HEK293T (cell line): Measurements from ENCODE around the gene ACOXL.

Source experiments
- CTCF ChIA-PET: fragments of 350-600 bp; formaldehyde crosslinking; extraction: SDS; loops from one replicate; lab custom pipeline; 2021; ENCODE audit warnings: antibody characterized with exemption, inconsistent platforms; lab: Yijun Ruan, JAX
- POLR2A ChIA-PET: fragments of 350-600 bp; formaldehyde crosslinking; extraction: SDS; loops from one replicate; lab custom pipeline; 2020; ENCODE audit warnings: antibody characterized with exemption, inconsistent platforms; lab: Yijun Ruan, JAX
- DNase-seq: peaks from one replicate; pipeline ENCODE4 v3.0.0; 2012; ENCODE audit warnings: mixed read lengths; ENCODE audit errors: extremely low spot score
- ARNT ChIP-seq: fragments of 450-650 bp; IDR thresholded peaks from 2 replicates; pipeline ENCODE4 v1.6.1; 2017; ENCODE audit warnings: mild to moderate bottlenecking
- BHLHE40 ChIP-seq: fragments of 450-650 bp; IDR thresholded peaks from 2 replicates; pipeline ENCODE4 v1.6.1; 2016; ENCODE audit warnings: mild to moderate bottlenecking, moderate library complexity, borderline replicate concordance
- CTBP1 ChIP-seq: fragments of 450-650 bp; IDR thresholded peaks from 2 replicates; pipeline ENCODE4 v1.6.1; 2016; ENCODE audit warnings: borderline replicate concordance
- ELF4 ChIP-seq: fragments of 450-650 bp; IDR thresholded peaks from 2 replicates; pipeline ENCODE4 v1.6.1; 2017; ENCODE audit warnings: antibody characterized with exemption
- FOXA1 ChIP-seq: fragments of 450-650 bp; IDR thresholded peaks from 2 replicates; pipeline ENCODE4 v1.6.1; 2016; ENCODE audit warnings: mild to moderate bottlenecking
- FOXK2 ChIP-seq: fragments of 450-650 bp; IDR thresholded peaks from 2 replicates; pipeline ENCODE4 v1.6.1; 2016; ENCODE audit warnings: mild to moderate bottlenecking
- FOXM1 ChIP-seq: fragments of 450-650 bp; IDR thresholded peaks from 2 replicates; pipeline ENCODE4 v1.6.1; 2017; ENCODE audit warnings: mild to moderate bottlenecking, borderline replicate concordance
- HDGF ChIP-seq: fragments of 450-650 bp; IDR thresholded peaks from 2 replicates; pipeline ENCODE4 v1.6.1; 2017; ENCODE audit warnings: antibody characterized with exemption, borderline replicate concordance
- L3MBTL2 ChIP-seq: fragments of 450-650 bp; conservative IDR thresholded peaks from 2 replicates; pipeline ENCODE4 v1.6.1; 2016; ENCODE audit warnings: mild to moderate bottlenecking
- LEF1 ChIP-seq: fragments of 450-650 bp; IDR thresholded peaks from 2 replicates; pipeline ENCODE4 v1.6.1; 2017; ENCODE audit warnings: mild to moderate bottlenecking, borderline replicate concordance
- NFRKB ChIP-seq: fragments of 450-650 bp; IDR thresholded peaks from 2 replicates; pipeline ENCODE4 v1.6.1; 2016; ENCODE audit warnings: mild to moderate bottlenecking, moderate library complexity
- SP1 ChIP-seq: fragments of 450-650 bp; IDR thresholded peaks from 2 replicates; pipeline ENCODE4 v1.6.1; 2017
- SUZ12 ChIP-seq: fragments of 450-650 bp; IDR thresholded peaks from 2 replicates; pipeline ENCODE4 v1.6.1; 2016; ENCODE audit warnings: mild to moderate bottlenecking
- TARDBP ChIP-seq: fragments of 450-650 bp; IDR thresholded peaks from 2 replicates; pipeline ENCODE4 v1.6.1; 2016
- ZNF384 ChIP-seq: fragments of 450-650 bp; IDR thresholded peaks from 2 replicates; pipeline ENCODE4 v1.6.1; 2016
- TF ChIP-seq, protein P1 (sequence below): fragments of 450-650 bp; IDR thresholded peaks from 2 replicates; pipeline ENCODE4 v1.6.1; 2016

Gene ACOXL

DNA sequence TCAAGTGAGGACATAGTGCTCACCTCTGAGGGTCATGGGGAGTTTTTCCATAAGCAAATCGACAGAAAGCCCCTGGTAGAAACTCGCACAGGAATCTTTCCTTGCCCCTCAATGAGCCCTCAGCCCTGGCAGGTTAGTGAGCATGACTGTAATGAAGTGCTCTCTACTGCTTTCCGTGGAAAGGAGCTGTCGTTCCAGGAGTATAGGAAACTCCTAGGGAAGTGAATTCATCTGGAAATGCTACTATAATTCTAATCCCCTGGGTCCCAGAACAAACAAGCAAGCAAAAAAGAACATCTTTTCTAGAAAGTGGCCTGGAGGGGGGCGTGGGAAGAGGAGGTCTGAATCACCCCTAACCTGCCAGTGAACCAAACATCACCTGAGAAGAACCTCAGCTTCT is 406.5 kb downstream of the ACOXL start:
- POLR2A ChIA-PET, result no interaction called here
- CTCF ChIA-PET, result no interaction called here
- no peak for TF ChIP-seq TARDBP
- DNase-seq, result no peak

DNA sequence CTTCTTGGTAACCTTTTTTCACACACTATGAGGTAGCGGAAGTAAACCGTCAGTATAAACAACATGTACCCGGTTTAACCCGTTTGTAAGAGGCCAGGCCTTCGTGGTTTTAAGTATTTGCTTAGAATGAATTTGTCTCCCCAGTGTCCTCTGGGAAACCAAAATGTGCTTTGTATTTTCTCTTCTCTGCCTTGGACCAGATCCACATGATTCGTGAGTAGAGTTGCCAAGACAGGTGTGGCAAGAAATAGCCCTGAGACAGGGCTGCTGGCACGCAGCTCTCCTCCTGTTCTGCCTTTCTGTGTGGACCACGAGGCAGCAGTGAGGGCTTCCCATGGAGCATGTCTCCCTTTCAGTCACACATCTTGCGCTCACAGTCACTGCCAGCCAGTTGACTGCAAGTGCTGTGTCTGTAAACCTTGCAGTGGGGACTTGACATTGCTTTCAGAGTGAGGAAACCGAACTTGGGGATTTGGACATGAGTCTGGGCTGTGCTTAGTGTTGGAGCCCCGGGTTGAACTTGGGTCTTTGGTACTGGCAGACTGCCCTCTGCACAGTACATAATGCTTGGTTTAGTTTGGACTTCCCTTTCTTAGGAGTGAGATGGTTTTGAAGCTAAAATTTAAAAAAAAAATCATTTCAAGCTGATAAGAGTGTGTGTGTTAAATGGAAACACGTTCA is 407.4 kb downstream of the ACOXL start:
- no peak for DNase-seq
- TF ChIP-seq ARNT, result no peak
- TF ChIP-seq CTBP1, result no peak
- TF ChIP-seq SUZ12, result no peak
- no peak for TF ChIP-seq BHLHE40
- TF ChIP-seq SP1, result no peak
- TF ChIP-seq LEF1, result no peak
- ChIA-PET POLR2A (interaction anchor here (1.1 to 1.6 kb wide), 2 partner anchors 17 to 18 kb away, joined by 3 to 4 read pairs; no protein-coding TSS in a partner anchor), CTCF (no interaction called here)

DNA sequence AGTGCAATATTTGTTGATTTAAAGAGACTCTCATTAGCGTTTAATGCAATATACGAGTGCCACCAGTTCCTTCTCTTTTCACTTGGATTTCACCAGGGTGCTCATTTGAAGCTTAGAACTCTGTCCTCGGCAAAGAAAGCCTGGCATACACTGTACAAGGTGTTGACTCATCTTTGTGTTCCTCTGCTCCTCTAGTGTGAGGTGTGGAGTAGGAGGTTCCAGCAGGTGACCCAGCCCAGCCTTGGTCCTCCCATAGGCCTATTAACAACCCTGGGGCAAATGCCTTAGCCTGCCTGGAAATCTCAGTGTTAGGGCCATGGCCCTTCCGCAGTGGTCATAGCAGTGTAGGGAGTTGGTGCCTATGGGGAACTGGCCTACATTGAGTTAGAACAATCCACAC is 408.4 kb downstream of the ACOXL start:
- no peak for DNase-seq
- POLR2A ChIA-PET, result interaction anchor here (1.1 to 1.6 kb wide), 2 partner anchors 16 to 19 kb away, joined by 3 to 4 read pairs; no protein-coding TSS in a partner anchor
- CTCF ChIA-PET, result no interaction called here
- no peak for TF ChIP-seq LEF1
- TF ChIP-seq TARDBP, result no peak
- TF ChIP-seq ZNF384, result no peak
- no peak for TF ChIP-seq NFRKB
- no peak for TF ChIP-seq BHLHE40
- no peak for TF ChIP-seq ELF4
- TF ChIP-seq SP1, result no peak
- no peak for TF ChIP-seq FOXM1
- TF ChIP-seq, protein P1, sequence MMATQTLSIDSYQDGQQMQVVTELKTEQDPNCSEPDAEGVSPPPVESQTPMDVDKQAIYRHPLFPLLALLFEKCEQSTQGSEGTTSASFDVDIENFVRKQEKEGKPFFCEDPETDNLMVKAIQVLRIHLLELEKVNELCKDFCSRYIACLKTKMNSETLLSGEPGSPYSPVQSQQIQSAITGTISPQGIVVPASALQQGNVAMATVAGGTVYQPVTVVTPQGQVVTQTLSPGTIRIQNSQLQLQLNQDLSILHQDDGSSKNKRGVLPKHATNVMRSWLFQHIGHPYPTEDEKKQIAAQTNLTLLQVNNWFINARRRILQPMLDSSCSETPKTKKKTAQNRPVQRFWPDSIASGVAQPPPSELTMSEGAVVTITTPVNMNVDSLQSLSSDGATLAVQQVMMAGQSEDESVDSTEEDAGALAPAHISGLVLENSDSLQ, result no peak
- no peak for TF ChIP-seq FOXK2
- TF ChIP-seq CTBP1, result no peak
- no peak for TF ChIP-seq SUZ12
- no peak for TF ChIP-seq L3MBTL2
- TF ChIP-seq ARNT, result no peak
- TF ChIP-seq HDGF, result no peak
- TF ChIP-seq FOXA1, result no peak

DNA sequence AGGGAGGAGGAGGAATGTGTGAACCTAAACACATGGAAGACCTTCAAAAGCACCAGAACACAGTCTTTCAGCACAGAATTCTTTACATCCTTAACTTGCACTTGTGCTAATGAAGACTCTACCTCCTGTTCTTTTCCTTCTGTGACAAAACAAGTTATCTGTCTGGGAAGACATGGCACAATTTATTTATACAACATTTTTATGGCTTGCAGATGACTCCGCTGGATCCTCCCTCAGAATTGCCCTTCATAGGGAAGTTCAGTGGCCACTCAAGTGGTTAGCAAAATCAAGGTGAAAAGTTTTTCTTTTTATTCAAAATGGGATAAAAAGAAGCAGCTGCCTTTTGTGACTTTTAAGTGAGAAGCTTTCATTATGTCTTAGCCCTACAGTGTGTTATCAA is 409.7 kb downstream of the ACOXL start:
- POLR2A ChIA-PET, result no interaction called here
- CTCF ChIA-PET, result no interaction called here
- DNase-seq, result no peak
- TF ChIP-seq SUZ12, result no peak
- no peak for TF ChIP-seq TARDBP
- TF ChIP-seq FOXA1, result no peak
- no peak for TF ChIP-seq FOXK2
- no peak for TF ChIP-seq FOXM1
- no peak for TF ChIP-seq L3MBTL2
- TF ChIP-seq, protein P1, result no peak

DNA sequence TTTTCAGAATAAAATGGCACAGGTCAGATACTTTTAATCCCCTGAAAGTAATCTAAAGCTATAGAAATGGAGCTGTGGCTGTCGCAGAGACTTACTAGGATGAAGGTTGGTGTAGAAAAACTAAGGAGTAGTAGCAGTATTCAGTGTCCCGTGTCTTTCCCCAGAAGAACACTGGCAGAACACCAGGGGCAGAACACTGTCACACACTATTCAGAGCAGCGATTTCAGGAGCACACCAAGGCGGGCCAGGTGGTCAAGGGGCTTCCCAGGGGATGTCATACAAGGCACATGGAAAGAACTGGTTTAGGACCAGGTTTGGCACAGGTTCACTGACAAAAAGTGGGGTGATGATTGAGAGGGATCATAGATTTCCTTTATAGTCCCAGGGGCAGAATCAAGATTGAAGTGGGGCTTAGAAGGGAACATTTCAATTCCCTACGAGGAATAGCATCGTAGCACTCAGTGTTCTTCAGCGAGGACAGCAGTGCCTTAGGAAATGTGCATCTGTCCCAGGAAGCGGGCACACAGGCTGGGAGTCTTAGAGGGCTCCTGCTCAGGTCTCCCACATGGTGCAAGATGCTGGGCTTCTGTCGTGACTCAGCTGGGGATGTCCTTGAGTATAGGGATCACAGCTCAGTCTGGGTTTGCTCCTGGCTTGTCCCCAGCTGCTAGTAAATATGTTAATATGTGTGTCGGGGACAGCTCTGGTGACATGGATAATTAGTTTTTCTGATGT is 410.9 kb downstream of the ACOXL start:
- POLR2A ChIA-PET, result no interaction called here
- TF ChIP-seq LEF1 (no peak), FOXK2 (no peak), TARDBP (no peak), ZNF384 (no peak), NFRKB (no peak), ELF4 (no peak)
- DNase-seq, result no peak
- CTCF ChIA-PET, result interaction anchor here (3.4 kb wide), 1 partner anchor 10 kb away, joined by 13 read pairs; no protein-coding TSS in a partner anchor

DNA sequence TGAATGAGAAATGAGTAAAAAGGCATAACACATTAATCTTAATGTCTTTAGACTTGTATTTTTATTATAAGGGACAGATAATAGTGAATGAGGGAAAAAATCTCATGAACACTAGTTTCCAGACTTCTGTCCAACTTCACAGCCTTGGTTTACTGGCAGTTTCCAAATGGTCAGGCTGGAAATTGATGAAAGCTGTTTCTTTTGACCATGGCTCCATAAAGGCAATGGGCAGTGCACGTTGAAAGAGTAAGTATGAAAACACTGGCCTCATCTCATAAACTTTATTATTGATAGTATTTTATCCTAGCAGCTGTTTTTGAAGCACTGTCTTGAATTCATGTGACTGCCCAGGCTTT is 411.4 kb downstream of the ACOXL start:
- POLR2A ChIA-PET, result interaction anchor here (0.9 kb wide), 1 partner anchor 20 kb away, joined by 3 read pairs; no protein-coding TSS in a partner anchor
- TF ChIP-seq SP1 (no peak), ARNT (no peak), FOXM1 (no peak), ELF4 (no peak), SUZ12 (no peak)
- DNase-seq, result no peak
- CTCF ChIA-PET, result interaction anchor here (0.8 to 3.4 kb wide), 2 partner anchors 10 to 291 kb away, joined by 3 to 13 read pairs; no protein-coding TSS in a partner anchor

DNA sequence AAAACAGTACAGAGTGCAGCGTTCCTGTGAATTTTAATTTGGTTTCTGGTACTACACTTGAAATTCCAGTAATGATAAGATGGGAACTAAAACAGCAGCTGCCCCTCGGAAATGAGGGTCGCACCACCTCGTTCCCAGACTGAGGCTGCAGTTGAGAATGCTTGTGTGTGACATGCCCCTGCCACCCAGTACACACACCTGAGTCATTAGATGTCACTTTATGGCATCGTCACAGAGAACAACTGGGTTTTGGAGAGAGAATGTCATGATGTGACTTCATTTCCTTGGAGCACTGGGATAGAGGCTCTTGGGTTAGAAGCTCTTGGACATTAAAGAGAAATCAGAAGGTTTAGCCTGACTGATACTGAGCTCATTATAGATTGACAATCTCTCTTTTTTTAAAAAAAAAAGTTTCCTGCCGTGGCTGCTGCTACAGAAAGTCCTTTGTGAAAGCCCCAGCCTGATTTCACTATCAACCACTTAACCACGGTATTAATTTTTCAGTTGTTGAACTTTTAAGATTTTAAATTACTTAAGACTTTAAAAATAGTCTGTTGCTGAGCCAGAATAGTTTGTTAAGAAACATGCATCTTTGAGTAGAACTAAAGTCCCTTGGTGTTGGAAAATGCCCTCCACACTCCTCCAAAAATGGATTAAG is 412.9 kb downstream of the ACOXL start:
- ChIA-PET CTCF (interaction anchor here (3.4 kb wide), 1 partner anchor 12 kb away, joined by 13 read pairs; no protein-coding TSS in a partner anchor), POLR2A (no interaction called here)
- TF ChIP-seq NFRKB (no peak), TARDBP (no peak), BHLHE40 (no peak), ZNF384 (no peak), FOXA1 (no peak), ARNT (no peak)
- TF ChIP-seq, protein P1, result no peak
- no peak for DNase-seq
